CD4-positive, alpha-beta T cell treated with Interleukin-17A for 4 hours (primary cell): Measurements from ENCODE around the gene PEX6.
A peak's percentile ranks its signal among the peaks of the same experiment; 100 is the strongest.

Experiments used
- DNase-seq: peaks from one replicate; pipeline ENCODE4 v3.0.0-alpha.2; 2020; ENCODE audit warnings: mixed read lengths

Gene PEX6

GRCh38 chr6:42932412-42932811, 46.6 kb downstream of the PEX6 start:
- no peak for DNase-seq

- DNase-seq: peak; percentile 65
Observed at GRCh38 chr6:42929821-42930360, 49.1 kb downstream of the PEX6 start.

GRCh38 chr6:42928986-42929820, 49.8 kb downstream of the PEX6 start, which contains the start of gene CNPY3:
CNPY3 (plus strand) TSS chr6:42929480; CDS start chr6:42929571, 91 bp downstream.
- DNase-seq: peak; percentile 94

GRCh38 chr6:42925248-42925857, 53.6 kb downstream of the PEX6 start:
- DNase-seq: no peak

GRCh38 chr6:42923666-42924065, 55.3 kb downstream of the PEX6 start:
- no peak for DNase-seq

GRCh38 chr6:42921801-42922200, 57.2 kb downstream of the PEX6 start:
- no peak for DNase-seq

GRCh38 chr6:42916288-42916687, 62.7 kb downstream of the PEX6 start:
- no peak for DNase-seq

- no peak for DNase-seq
Observed at GRCh38 chr6:42915732-42916131, 63.2 kb downstream of the PEX6 start, which contains the start of gene PTCRA. PTCRA (plus strand) TSS chr6:42916053; CDS start chr6:42916070, 17 bp downstream.

- no peak for DNase-seq
Observed at GRCh38 chr6:42914546-42914945, 64.4 kb downstream of the PEX6 start.
